Common myeloid progenitor, CD34-positive (primary cell): ENCODE data around the gene TMA7B.

Experiments used
- CTCF ChIA-PET: fragments of 350-600 bp; sonication (Branson Sonifier 250); formaldehyde crosslinking; loops from one replicate; lab custom pipeline; 2021; ENCODE audit warnings: antibody characterized with exemption; lab: Charles Lee
- POLR2A ChIA-PET: fragments of 350-600 bp; sonication (Branson Sonifier 250); formaldehyde crosslinking; loops from one replicate; lab custom pipeline; 2021; ENCODE audit warnings: antibody characterized with exemption; lab: Charles Lee
- DNase-seq, 3 donors: peaks; one replicate each; pipeline versions ENCODE4 v3.0.0 to v3.0.0-alpha.2; 2013
- H3K27ac ChIP-seq, 2 experiments: 1 replicate in 1 of 2; 2 replicates in 1 of 2; pipeline ENCODE4 v1.7.0; 2013; ENCODE audit warnings: inconsistent platforms in 2 of 2, low read length in 2 of 2, mild to moderate bottlenecking in 2 of 2, low read depth in 1 of 2, moderate library complexity in 1 of 2; ENCODE audit not compliant: severe bottlenecking in 2 of 2, insufficient read depth in 1 of 2, poor library complexity in 1 of 2
- H3K27me3 ChIP-seq, 5 experiments: replicated peaks in 2 of 5; 1 replicate in 3 of 5; 2 replicates in 2 of 5; pipeline versions ENCODE4 v1.6.1 to v1.7.0; 2013; ENCODE audit warnings: low read length in 4 of 5, mild to moderate bottlenecking in 2 of 5, moderate library complexity in 2 of 5, inconsistent platforms in 1 of 5; ENCODE audit not compliant: insufficient read depth in 5 of 5, control insufficient read depth in 4 of 5
- H3K36me3 ChIP-seq, 4 experiments: 1 replicate in 2 of 4; 2 replicates in 2 of 4; pipeline versions ENCODE4 v1.6.1 to v1.7.0; 2013; ENCODE audit warnings: low read length in 3 of 4, control low read depth in 1 of 4, mild to moderate bottlenecking in 1 of 4; ENCODE audit not compliant: control insufficient read depth in 4 of 4, insufficient read depth in 4 of 4
- H3K4me1 ChIP-seq, 4 experiments: 1 replicate in 3 of 4; 2 replicates in 1 of 4; pipeline versions ENCODE4 v1.6.1 to v1.7.1; 2013; ENCODE audit warnings: low read length in 3 of 4, mild to moderate bottlenecking in 3 of 4, control low read depth in 1 of 4, inconsistent platforms in 1 of 4, moderate library complexity in 1 of 4; ENCODE audit not compliant: control insufficient read depth in 4 of 4, insufficient read depth in 4 of 4; ENCODE audit errors: control extremely low read depth in 1 of 4
- H3K4me3 ChIP-seq, 7 experiments: 1 replicate in 4 of 7; 2 replicates in 3 of 7; pipeline versions ENCODE4 v1.5.1 to v1.7.0; 2013; ENCODE audit warnings: mild to moderate bottlenecking in 7 of 7, low read length in 6 of 7, moderate library complexity in 6 of 7, inconsistent platforms in 2 of 7, low read depth in 2 of 7, control low read depth in 1 of 7; ENCODE audit not compliant: insufficient read depth in 4 of 7, control insufficient read depth in 1 of 7; ENCODE audit errors: extremely low read depth in 1 of 7
- H3K9me3 ChIP-seq, 5 experiments: 1 replicate in 4 of 5; 2 replicates in 1 of 5; pipeline versions ENCODE4 v1.6.1 to v1.7.1; 2013; ENCODE audit warnings: low read length in 4 of 5, mild to moderate bottlenecking in 2 of 5, inconsistent platforms in 1 of 5, low read depth in 1 of 5, moderate library complexity in 1 of 5; ENCODE audit not compliant: control insufficient read depth in 4 of 5, insufficient read depth in 2 of 5; ENCODE audit errors: control extremely low read depth in 1 of 5
- WGBS: methylation state at CpG from one replicate; pipeline ENCODE4 v1.1.5; 2013; ENCODE audit not compliant: insufficient coverage; 5-methylcytosine and 5-hydroxymethylcytosine counted together

The TMA7B gene

DNA sequence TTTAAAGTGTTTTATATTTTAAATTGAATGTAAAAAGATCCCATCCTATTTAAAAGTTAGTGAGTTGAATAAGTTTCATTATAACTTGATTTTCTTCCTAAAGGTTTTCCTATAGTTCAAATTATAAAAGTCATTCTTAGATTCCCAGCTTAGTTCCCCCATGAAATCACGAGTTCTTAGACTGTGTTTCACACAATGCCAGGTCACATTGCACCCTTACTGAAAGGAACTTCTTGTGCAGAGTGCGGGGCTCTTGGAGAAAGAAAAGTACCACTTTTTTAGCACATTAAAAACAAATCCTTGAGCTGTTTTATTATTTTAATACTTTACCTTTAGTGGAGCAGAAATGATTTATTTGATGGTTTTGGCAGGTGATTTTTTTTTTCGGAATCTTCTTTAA, 43.7 kb upstream of the TMA7B start:
- no peak overlapping the region for H3K4me3 ChIP-seq
- H3K27ac ChIP-seq = no peak overlapping the region
- ChIA-PET POLR2A (interaction anchor here (0.6 kb wide), 1 partner anchor 8 kb away, joined by 3 read pairs; no protein-coding TSS in a partner anchor), CTCF (interaction anchor here (4.1 kb wide), 1 partner anchor 10 kb away, joined by 17 read pairs; no protein-coding TSS in a partner anchor)
- no peaks in the 10 kb centered on the region for H3K9me3 ChIP-seq
- 100% methylated on average over 1 of the region's 3 CpGs for WGBS
- no peak for DNase-seq
- peaks cover 0 to 9% (median 2%) of the 10 kb centered on the region in 5 experiments for H3K27me3 ChIP-seq
- H3K4me1 ChIP-seq = peaks cover 0 to 7% (median 0%) of the 10 kb centered on the region in 4 experiments
- no peaks in the 10 kb centered on the region for H3K36me3 ChIP-seq

DNA sequence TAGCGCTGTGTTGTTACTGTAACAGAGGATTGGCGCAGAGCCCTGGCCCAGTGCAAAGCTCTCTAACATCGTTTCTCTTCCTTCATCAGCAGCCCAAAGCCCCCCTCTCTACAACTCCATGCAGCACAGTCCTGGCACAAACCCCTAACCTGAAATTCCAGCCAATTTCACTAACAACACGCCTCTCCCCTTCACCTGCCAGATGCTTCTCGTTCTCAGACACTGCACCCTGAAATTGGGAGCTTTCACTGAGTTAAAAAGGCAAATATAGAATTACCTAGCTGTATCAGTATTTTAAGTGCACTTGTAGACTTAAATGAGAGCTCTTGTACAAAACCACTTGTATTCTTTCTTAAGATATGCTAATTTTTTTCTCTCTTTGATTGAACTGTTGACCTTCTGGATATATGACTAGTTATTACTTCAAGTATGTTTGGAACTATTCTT, 43.0 kb upstream of the TMA7B start:
- ChIA-PET POLR2A (no interaction called here), CTCF (interaction anchor here (4.1 kb wide), 1 partner anchor 9 kb away, joined by 17 read pairs; no protein-coding TSS in a partner anchor)
- Histone ChIP-seq H3K9me3 (no peaks in the 10 kb centered on the region), H3K4me3 (no peak overlapping the region), H3K27me3 (peaks cover 0 to 9% (median 2%) of the 10 kb centered on the region in 5 experiments), H3K36me3 (no peaks in the 10 kb centered on the region), H3K4me1 (peaks cover 0 to 7% (median 0%) of the 10 kb centered on the region in 4 experiments), H3K27ac (no peak overlapping the region)
- no peak for DNase-seq
- WGBS = 92% methylated on average over 5 of the region's 5 CpGs

DNA sequence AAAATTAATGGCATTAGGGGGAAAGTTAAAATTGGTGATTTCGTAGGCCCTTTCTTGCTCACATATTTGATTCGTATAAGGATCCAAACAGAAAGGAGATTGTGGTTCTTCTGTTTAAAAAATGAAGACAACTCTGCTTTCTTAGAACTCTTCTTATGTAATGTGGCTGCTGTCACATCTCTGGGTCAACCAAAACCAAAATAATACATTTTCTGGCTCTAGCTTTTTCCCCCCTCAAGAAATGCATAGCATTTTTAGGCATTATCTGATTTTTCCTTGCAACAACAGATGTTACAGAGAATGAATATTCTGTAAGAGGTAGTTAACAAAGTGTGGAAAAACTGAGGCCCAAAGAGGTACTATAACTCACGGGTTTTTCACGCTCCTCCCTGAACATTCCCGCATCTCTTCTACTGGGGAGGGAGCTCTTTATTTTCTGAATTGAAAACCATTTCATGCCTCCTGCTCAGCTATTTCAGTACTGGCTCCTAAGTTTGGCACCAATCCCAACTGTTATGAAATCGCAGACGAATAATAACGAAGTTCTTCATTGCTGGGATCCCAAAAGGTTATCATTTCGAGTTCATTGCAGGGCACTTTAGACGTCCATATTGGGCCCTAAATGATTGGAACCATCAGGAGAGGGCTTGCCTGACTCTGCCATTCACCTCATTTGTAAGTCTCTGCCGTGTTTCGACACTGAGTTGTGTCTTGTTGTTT, 42.3 kb upstream of the TMA7B start:
- POLR2A ChIA-PET = no interaction called here
- H3K27me3 ChIP-seq = peaks cover 0 to 9% (median 2%) of the 10 kb centered on the region in 5 experiments
- DNase-seq = no peak
- no peak overlapping the region for H3K4me3 ChIP-seq
- no peaks in the 10 kb centered on the region for H3K9me3 ChIP-seq
- no peaks in the 10 kb centered on the region for H3K36me3 ChIP-seq
- H3K27ac ChIP-seq = no peak overlapping the region
- peaks cover 0 to 7% (median 0%) of the 10 kb centered on the region in 4 experiments for H3K4me1 ChIP-seq
- WGBS = 88% methylated on average over 8 of the region's 12 CpGs
- CTCF ChIA-PET = interaction anchor here (1.3 to 4.1 kb wide), 2 partner anchors 8 to 26 kb away, joined by 3 to 17 read pairs; no protein-coding TSS in a partner anchor

DNA sequence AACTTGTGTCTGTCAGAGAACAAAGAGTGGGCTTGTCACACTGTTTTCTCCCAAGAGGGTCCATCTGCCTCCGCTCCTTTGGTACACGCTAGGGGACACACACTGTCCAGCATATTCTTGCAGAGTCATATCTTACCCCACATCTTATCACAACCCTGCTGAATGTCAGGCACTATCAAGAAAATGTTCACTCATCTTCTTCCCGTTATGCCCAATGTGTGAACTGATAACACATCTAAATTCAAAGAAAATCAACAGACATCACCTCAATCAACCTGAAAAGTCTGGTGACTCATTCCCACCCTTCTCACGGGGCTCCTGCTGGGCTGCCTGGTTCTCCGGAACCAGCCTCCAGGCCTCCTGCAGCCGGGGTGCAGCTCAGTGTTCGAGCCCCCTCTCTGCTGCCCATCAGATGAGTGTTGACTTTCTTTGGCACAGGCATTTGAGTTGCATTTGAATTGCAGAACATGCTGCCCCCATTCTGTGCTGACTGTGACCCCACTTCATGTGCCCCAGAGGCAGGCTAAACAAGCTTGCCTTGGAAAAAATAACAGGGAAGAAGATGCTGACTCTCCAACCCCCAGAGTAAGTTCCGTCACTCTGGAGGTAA, 40.0 kb upstream of the TMA7B start:
- peaks cover 0 to 12% (median 0%) of the 10 kb centered on the region in 4 experiments for H3K4me1 ChIP-seq
- no peaks in the 10 kb centered on the region for H3K9me3 ChIP-seq
- peaks cover 0 to 5% (median 1%) of the 10 kb centered on the region in 5 experiments for H3K27me3 ChIP-seq
- no peak overlapping the region for H3K4me3 ChIP-seq
- ChIA-PET POLR2A (no interaction called here), CTCF (no interaction called here)
- 78% methylated on average over 8 of the region's 8 CpGs for WGBS
- peak in 2 of 3 donors; percentile 37 to 62 for DNase-seq
- H3K27ac ChIP-seq = no peak overlapping the region
- H3K36me3 ChIP-seq = no peaks in the 10 kb centered on the region

DNA sequence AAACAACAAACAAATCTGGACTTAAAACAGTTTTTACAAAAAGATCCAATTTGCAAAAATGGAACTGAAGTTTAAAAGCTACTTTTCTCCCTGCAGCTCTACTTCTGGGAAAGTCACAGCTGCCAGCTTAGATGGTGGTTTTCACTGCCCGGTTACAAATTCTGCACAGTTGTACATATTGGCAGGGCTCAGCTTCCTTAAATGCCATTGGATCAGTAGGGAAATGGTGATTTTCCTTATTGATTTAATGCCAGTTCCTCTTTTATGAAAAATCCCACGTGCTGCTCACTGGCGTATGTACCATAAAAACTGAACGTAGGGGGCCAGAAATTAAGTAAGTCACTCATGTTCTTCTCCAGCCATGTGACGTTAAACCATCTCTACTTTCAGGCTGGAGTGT, 36.5 kb upstream of the TMA7B start:
- Histone ChIP-seq H3K9me3 (no peaks in the 10 kb centered on the region), H3K4me1 (peaks cover 3 to 29% (median 10%) of the 10 kb centered on the region in 4 experiments), H3K36me3 (no peaks in the 10 kb centered on the region), H3K27me3 (peaks cover 0 to 5% (median 2%) of the 10 kb centered on the region in 5 experiments), H3K27ac (no peak overlapping the region), H3K4me3 (no peak overlapping the region)
- ChIA-PET CTCF (interaction anchor here (1.1 kb wide), 1 partner anchor 93 kb away, joined by 3 read pairs; no protein-coding TSS in a partner anchor), POLR2A (no interaction called here)
- peak in 2 of 3 donors; percentile 24 to 39 for DNase-seq
- whole genome bisulfite sequencing = 34% methylated on average over 4 of the region's 5 CpGs

DNA sequence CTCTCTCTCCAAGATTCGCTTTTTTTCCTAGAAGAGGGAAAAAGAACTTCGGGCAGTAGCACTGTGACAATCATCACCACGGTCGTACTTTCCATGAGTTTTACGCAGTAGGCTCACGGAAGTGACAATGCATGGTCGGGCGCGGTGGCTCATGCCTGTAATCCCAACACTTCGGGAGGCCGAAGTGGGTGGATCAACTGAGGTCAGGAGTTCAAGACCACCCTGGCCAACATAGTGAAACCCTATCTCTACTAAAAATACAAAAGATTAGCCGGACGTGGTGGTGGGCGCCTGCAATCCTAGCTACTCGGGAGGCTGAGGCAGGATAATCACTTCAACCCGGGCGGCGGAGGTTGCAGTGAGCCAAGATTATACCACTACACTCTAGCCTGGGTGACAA, 35.9 kb upstream of the TMA7B start:
- Histone ChIP-seq H3K27me3 (peaks cover 0 to 6% (median 4%) of the 10 kb centered on the region in 5 experiments), H3K36me3 (no peaks in the 10 kb centered on the region), H3K4me3 (no peak overlapping the region), H3K4me1 (peaks cover 3 to 34% (median 11%) of the 10 kb centered on the region in 4 experiments), H3K27ac (no peak overlapping the region), H3K9me3 (no peaks in the 10 kb centered on the region)
- POLR2A ChIA-PET = no interaction called here
- 98% methylated on average over 16 of the region's 18 CpGs for WGBS
- no peak for DNase-seq
- CTCF ChIA-PET = interaction anchor here (4.8 kb wide), 1 partner anchor 9 kb away, joined by 17 read pairs; no protein-coding TSS in a partner anchor
